SK-N-SH treated with all-trans-retinoic acid at 6 μM for 48 hours (cell line): ENCODE measurements around the gene GEN1.

Source experiments
- ISL1 ChIP-seq: fragments of 250-450 bp; sonication (Bioruptor Pico); IDR thresholded peaks from 2 replicates; pipeline ENCODE4 v2.1.2; 2022; ENCODE audit warnings: mild to moderate bottlenecking, moderate library complexity
- PPARA ChIP-seq: fragments of 250-450 bp; sonication (Bioruptor Pico); IDR thresholded peaks from 2 replicates; pipeline ENCODE4 v1.5.0; 2020; ENCODE audit warnings: mild to moderate bottlenecking, borderline replicate concordance
- RARB ChIP-seq: fragments of 250-450 bp; sonication (Bioruptor Pico); IDR thresholded peaks from 2 replicates; pipeline ENCODE4 v1.8.0; 2021; ENCODE audit warnings: mild to moderate bottlenecking, moderate library complexity
- SNAI2 ChIP-seq: fragments of 250-450 bp; sonication (Bioruptor Pico); IDR thresholded peaks from 2 replicates; pipeline ENCODE4 v1.5.0; 2020; ENCODE audit warnings: mild to moderate bottlenecking, moderate library complexity
- ZC3H10 ChIP-seq: fragments of 250-450 bp; sonication (Bioruptor Pico); IDR thresholded peaks from 2 replicates; pipeline ENCODE4 v1.5.1; 2021; ENCODE audit warnings: mild to moderate bottlenecking, moderate library complexity
- ZFP30 ChIP-seq: fragments of 450-650 bp; formaldehyde crosslinking; IDR thresholded peaks from 2 replicates; pipeline ENCODE4 v1.5.0; 2022; ENCODE audit warnings: mild to moderate bottlenecking, moderate library complexity
- ZNF565 ChIP-seq: fragments of 450-650 bp; formaldehyde crosslinking; conservative IDR thresholded peaks from 2 replicates; pipeline ENCODE4 v1.5.0; 2020; ENCODE audit warnings: low read depth, mild to moderate bottlenecking, moderate library complexity
- ZNF8 ChIP-seq: fragments of 450-650 bp; formaldehyde crosslinking; IDR thresholded peaks from 2 replicates; pipeline ENCODE4 v1.5.0; 2020; ENCODE audit warnings: mild to moderate bottlenecking, moderate library complexity
- TF ChIP-seq, protein P1 (sequence below): fragments of 250-450 bp; sonication (Bioruptor Pico); IDR thresholded peaks from 2 replicates; pipeline ENCODE4 v1.5.1; 2020; ENCODE audit warnings: low read depth, mild to moderate bottlenecking, moderate library complexity
- TF ChIP-seq, protein P2 (sequence below): fragments of 250-450 bp; sonication (Bioruptor Pico); IDR thresholded peaks from 2 replicates; pipeline ENCODE4 v1.5.0; 2020; ENCODE audit warnings: mild to moderate bottlenecking, moderate library complexity
- TF ChIP-seq, protein P3 (sequence below): fragments of 250-450 bp; sonication (Bioruptor Pico); IDR thresholded peaks from 2 replicates; pipeline ENCODE4 v1.8.0; 2020; ENCODE audit warnings: mild to moderate bottlenecking, moderate library complexity, borderline replicate concordance

DNA sequence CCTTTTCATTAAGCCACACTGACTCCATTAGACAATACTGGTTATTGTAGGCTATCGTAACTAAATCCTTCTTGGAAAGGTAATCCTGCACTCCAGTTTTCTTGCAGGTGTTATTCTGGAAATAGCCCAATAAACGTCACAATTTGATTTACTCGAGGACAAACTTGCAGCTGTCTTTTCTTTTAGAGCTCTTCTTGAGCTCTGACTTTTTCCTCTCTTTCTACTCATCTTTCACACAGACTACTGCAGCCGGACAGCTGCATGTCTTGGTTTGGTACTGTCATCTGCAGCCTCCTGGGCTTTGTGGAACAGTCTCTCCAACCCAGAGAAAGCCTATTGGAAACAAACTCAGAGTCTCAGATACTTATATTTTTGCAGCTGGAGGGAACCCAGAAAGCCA lies 39.4 kb downstream of the GEN1 start:
- TF ChIP-seq ZNF8 (CRISPR knock-in tag) (no peak), ZFP30 (no peak), ZC3H10 (CRISPR knock-in tag) (no peak), ZNF565 (CRISPR knock-in tag) (no peak), RARB (no peak), ISL1 (no peak), SNAI2 (CRISPR knock-in tag) (no peak), PPARA (no peak)
- TF ChIP-seq, protein P1, sequence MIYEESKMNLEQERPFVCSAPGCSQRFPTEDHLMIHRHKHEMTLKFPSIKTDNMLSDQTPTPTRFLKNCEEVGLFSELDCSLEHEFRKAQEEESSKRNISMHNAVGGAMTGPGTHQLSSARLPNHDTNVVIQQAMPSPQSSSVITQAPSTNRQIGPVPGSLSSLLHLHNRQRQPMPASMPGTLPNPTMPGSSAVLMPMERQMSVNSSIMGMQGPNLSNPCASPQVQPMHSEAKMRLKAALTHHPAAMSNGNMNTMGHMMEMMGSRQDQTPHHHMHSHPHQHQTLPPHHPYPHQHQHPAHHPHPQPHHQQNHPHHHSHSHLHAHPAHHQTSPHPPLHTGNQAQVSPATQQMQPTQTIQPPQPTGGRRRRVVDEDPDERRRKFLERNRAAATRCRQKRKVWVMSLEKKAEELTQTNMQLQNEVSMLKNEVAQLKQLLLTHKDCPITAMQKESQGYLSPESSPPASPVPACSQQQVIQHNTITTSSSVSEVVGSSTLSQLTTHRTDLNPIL (CRISPR knock-in tag) = no peak
- TF ChIP-seq, protein P2, sequence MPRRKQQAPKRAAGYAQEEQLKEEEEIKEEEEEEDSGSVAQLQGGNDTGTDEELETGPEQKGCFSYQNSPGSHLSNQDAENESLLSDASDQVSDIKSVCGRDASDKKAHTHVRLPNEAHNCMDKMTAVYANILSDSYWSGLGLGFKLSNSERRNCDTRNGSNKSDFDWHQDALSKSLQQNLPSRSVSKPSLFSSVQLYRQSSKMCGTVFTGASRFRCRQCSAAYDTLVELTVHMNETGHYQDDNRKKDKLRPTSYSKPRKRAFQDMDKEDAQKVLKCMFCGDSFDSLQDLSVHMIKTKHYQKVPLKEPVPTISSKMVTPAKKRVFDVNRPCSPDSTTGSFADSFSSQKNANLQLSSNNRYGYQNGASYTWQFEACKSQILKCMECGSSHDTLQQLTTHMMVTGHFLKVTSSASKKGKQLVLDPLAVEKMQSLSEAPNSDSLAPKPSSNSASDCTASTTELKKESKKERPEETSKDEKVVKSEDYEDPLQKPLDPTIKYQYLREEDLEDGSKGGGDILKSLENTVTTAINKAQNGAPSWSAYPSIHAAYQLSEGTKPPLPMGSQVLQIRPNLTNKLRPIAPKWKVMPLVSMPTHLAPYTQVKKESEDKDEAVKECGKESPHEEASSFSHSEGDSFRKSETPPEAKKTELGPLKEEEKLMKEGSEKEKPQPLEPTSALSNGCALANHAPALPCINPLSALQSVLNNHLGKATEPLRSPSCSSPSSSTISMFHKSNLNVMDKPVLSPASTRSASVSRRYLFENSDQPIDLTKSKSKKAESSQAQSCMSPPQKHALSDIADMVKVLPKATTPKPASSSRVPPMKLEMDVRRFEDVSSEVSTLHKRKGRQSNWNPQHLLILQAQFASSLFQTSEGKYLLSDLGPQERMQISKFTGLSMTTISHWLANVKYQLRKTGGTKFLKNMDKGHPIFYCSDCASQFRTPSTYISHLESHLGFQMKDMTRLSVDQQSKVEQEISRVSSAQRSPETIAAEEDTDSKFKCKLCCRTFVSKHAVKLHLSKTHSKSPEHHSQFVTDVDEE (CRISPR knock-in tag) = no peak
- TF ChIP-seq, protein P3, sequence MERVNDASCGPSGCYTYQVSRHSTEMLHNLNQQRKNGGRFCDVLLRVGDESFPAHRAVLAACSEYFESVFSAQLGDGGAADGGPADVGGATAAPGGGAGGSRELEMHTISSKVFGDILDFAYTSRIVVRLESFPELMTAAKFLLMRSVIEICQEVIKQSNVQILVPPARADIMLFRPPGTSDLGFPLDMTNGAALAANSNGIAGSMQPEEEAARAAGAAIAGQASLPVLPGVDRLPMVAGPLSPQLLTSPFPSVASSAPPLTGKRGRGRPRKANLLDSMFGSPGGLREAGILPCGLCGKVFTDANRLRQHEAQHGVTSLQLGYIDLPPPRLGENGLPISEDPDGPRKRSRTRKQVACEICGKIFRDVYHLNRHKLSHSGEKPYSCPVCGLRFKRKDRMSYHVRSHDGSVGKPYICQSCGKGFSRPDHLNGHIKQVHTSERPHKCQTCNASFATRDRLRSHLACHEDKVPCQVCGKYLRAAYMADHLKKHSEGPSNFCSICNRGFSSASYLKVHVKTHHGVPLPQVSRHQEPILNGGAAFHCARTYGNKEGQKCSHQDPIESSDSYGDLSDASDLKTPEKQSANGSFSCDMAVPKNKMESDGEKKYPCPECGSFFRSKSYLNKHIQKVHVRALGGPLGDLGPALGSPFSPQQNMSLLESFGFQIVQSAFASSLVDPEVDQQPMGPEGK (CRISPR knock-in tag) = no peak
